CD4-positive, alpha-beta T cell (primary cell): ENCODE measurements around the gene REXO2. TPM values are rescaled to one million over a fixed set of nuclear protein-coding genes. Genes with fewer than 3 reads are reported as not detected.

Experiments
- ATAC-seq: fragments of 200-7000 bp; cut with Tn5 transposase; one replicate; pipeline ENCODE4 v1.10.0; 2022; ENCODE audit warnings: mild to moderate bottlenecking; ENCODE audit not compliant: poor library complexity
- CTCF ChIA-PET: fragments of 350-600 bp; sonication (Branson Sonifier 250); formaldehyde crosslinking; loops from one replicate; lab custom pipeline; 2021; ENCODE audit warnings: antibody characterized with exemption, inconsistent platforms; lab: Charles Lee
- POLR2A ChIA-PET: fragments of 350-600 bp; sonication (Branson Sonifier 250); formaldehyde crosslinking; loops from one replicate; lab custom pipeline; 2021; ENCODE audit warnings: antibody characterized with exemption, inconsistent platforms; lab: Charles Lee
- DNase-seq, 14 experiments: peaks; one replicate each; pipeline ENCODE4 v3.0.0-alpha.2; 2013 to 2020; ENCODE audit warnings: mixed read lengths in 2 of 14
- H3K27ac ChIP-seq, 2 donors: one replicate each; pipeline versions ENCODE4 v1.5.1 to v1.7.0; 2013; ENCODE audit warnings: low read length in 2 of 2, low read depth in 1 of 2, mild to moderate bottlenecking in 1 of 2
- H3K27me3 ChIP-seq, 2 experiments: 1 replicate in 1 of 2; 2 replicates in 1 of 2; pipeline versions ENCODE4 v1.6.1 to v1.7.0; 2013; ENCODE audit warnings: low read length in 2 of 2, control low read depth in 1 of 2, mild to moderate bottlenecking in 1 of 2, moderate library complexity in 1 of 2; ENCODE audit not compliant: insufficient read depth in 2 of 2, control insufficient read depth in 1 of 2
- H3K36me3 ChIP-seq: one replicate; pipeline ENCODE4 v1.6.1; 2013; ENCODE audit warnings: low read length, control low read depth; ENCODE audit not compliant: insufficient read depth
- H3K4me1 ChIP-seq: one replicate; pipeline ENCODE4 v1.6.1; 2013; ENCODE audit warnings: low read length, control low read depth; ENCODE audit not compliant: insufficient read depth
- H3K4me3 ChIP-seq: one replicate; pipeline ENCODE4 v1.5.1; 2013; ENCODE audit warnings: mild to moderate bottlenecking, low read length, moderate library complexity
- H3K9me3 ChIP-seq, 2 experiments: 1 replicate in 1 of 2; 2 replicates in 1 of 2; pipeline versions ENCODE4 v1.6.1 to v1.7.0; 2013; ENCODE audit warnings: low read length in 2 of 2, mild to moderate bottlenecking in 2 of 2, control low read depth in 1 of 2, moderate library complexity in 1 of 2; ENCODE audit not compliant: control insufficient read depth in 1 of 2, insufficient read depth in 1 of 2
- H3K27ac Mint-ChIP-seq: one replicate; pipeline ENCODE4 v1.8.0; 2020; ENCODE audit warnings: mixed read lengths
- H3K27me3 Mint-ChIP-seq: one replicate; pipeline ENCODE4 v1.8.0; 2021; ENCODE audit warnings: mixed read lengths
- H3K36me3 Mint-ChIP-seq: one replicate; pipeline ENCODE4 v1.8.0; 2021; ENCODE audit warnings: low read depth, mixed read lengths
- H3K4me1 Mint-ChIP-seq: one replicate; pipeline ENCODE4 v1.8.0; 2021; ENCODE audit warnings: low read depth, mixed read lengths
- H3K4me3 Mint-ChIP-seq: one replicate; pipeline ENCODE4 v1.8.0; 2020; ENCODE audit warnings: mild to moderate bottlenecking, mixed read lengths
- H3K9me3 Mint-ChIP-seq: one replicate; pipeline ENCODE4 v1.8.0; 2020; ENCODE audit warnings: mixed read lengths
- intact Hi-C, 2 experiments: fragments of 100-400 bp; cut with DNase I in 1 of 2; cut with micrococcal nuclease in 1 of 2; formaldehyde crosslinking; loops; one replicate each; pipeline versions ENCODE4 v1.15.1 to v1.9.0; 2023 to 2025; cut with DNase I, micrococcal nuclease
- total RNA-seq, 174 experiments: library from RNA in 2 of 174; stranded (reverse) in 2 of 174; gene quantifications; one replicate each; pipeline ENCODE4 v1.2.3 and lab custom pipeline; 2021 to 2026
- TF ChIP-seq, protein P1 (sequence below): fragments of 200-600 bp; IDR thresholded peaks from one replicate; pipeline ENCODE4 v1.8.0; 2022; ENCODE audit warnings: antibody characterized with exemption, mild to moderate bottlenecking

REXO2 gene
- total RNA-seq, 2 experiments from 2014 or later, result 17.3 to 20.6 TPM

DNA sequence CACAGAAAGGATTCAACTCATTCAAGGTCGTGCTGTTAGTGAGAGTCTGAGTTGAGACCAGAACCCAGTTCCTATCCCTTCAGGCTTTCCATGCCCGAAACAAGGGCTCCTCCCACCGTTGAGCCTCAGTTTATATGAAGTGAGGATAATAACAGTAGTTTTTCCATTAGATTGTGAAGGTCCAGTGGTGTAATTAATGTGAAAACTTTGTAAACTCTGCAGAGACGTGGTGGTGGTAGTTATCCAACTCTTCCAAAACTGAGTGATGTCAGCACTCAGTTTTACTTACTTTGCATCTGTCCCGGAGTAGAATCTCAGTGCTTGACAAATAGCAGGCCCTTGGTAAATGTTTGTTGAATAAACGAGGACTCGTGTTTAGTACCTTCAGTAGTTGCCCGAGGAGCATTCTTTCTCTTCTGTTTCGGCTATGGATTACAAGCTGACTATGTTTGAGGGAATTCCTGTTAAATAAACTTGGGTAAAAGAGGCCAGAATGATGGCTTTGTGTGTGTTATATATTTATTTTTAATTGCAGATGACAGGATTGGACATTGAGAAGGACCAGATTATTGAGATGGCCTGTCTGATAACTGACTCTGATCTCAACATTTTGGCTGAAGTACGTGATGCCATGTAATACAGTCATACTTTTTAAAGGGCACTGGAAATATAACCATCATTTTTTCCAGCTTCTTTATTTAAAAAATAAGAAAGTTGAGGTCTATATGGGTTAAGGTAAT lies 1.0 kb downstream of the REXO2 start:
- peaks cover 21% of the 10 kb centered on the region for H3K36me3 ChIP-seq
- CTCF ChIA-PET, result interaction anchor here (1.6 kb wide), 1 partner anchor 45 kb away, joined by 3 read pairs; no protein-coding TSS in a partner anchor
- TF ChIP-seq, protein P1, sequence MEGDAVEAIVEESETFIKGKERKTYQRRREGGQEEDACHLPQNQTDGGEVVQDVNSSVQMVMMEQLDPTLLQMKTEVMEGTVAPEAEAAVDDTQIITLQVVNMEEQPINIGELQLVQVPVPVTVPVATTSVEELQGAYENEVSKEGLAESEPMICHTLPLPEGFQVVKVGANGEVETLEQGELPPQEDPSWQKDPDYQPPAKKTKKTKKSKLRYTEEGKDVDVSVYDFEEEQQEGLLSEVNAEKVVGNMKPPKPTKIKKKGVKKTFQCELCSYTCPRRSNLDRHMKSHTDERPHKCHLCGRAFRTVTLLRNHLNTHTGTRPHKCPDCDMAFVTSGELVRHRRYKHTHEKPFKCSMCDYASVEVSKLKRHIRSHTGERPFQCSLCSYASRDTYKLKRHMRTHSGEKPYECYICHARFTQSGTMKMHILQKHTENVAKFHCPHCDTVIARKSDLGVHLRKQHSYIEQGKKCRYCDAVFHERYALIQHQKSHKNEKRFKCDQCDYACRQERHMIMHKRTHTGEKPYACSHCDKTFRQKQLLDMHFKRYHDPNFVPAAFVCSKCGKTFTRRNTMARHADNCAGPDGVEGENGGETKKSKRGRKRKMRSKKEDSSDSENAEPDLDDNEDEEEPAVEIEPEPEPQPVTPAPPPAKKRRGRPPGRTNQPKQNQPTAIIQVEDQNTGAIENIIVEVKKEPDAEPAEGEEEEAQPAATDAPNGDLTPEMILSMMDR, result peak; percentile 5
- no peak overlapping the region for H3K27ac ChIP-seq
- POLR2A ChIA-PET, result interaction anchor here (1.0 kb wide), 1 partner anchor 29 kb away, joined by 3 read pairs; no protein-coding TSS in a partner anchor
- H3K4me1 ChIP-seq, result peaks cover 16% of the 10 kb centered on the region
- Mint-ChIP-seq H3K4me1 (peaks cover 36% of the 10 kb centered on the region), H3K27ac (peak overlapping the region; percentile 89), H3K4me3 (peak overlapping the region; percentile 98), H3K36me3 (peaks cover 51% of the 10 kb centered on the region), H3K9me3 (no peaks in the 10 kb centered on the region), H3K27me3 (no peaks in the 10 kb centered on the region)
- peak overlapping the region; percentile 100 for H3K4me3 ChIP-seq
- DNase-seq (peak in 1 of 14 experiments; percentile 1), ATAC-seq (no peak)
- no peaks in the 10 kb centered on the region for H3K27me3 ChIP-seq
- no peaks in the 10 kb centered on the region for H3K9me3 ChIP-seq
- intact Hi-C loops, result loop anchor here in 1 of 2 experiments (2.0 kb wide), 1 partner anchor 557 kb away; no protein-coding TSS in a partner anchor

DNA sequence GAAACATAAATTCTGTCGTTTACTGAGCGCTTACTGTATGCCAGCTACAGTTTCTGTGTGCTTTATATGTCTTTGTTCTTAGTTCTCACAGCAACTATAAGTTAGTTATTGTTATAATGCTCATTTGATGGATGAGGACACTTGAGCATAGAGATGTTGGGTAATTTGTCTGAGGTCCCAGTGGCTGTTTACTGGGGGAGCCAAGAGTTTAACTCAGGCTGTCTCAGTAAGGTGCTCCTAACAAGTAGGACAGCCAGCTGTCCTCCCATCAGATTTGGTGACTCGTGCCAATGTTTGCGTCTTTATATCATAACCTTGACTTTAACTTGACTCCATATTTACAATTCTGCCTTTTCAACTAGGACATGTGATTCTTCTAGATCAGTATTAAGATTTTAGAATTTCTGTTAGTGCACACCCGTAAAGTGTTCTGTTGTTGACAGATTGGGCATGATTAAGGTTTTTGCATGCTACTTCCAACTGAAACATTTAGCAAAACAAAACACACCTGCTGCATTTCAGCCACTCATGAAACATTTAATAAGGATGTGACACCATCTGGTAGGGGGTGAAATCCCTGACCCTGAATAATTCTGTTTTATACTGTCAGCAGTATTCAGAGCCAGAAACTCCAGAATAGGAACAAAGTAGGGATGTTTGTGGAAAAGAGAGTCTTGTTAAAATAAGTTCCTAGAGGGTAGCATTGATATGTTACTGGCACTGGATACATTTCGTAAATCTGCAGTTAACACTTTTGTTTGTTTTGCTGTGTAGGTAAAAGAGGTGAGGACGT lies 1.9 kb downstream of the REXO2 start:
- TF ChIP-seq, protein P1, result no peak
- Histone ChIP-seq H3K9me3 (no peaks in the 10 kb centered on the region), H3K27me3 (no peaks in the 10 kb centered on the region), H3K4me3 (no peak overlapping the region), H3K4me1 (peaks cover 16% of the 10 kb centered on the region), H3K27ac (no peak overlapping the region), H3K36me3 (peaks cover 25% of the 10 kb centered on the region)
- ATAC-seq (no peak), DNase-seq (no peak)
- Mint-ChIP-seq H3K27me3 (no peaks in the 10 kb centered on the region), H3K9me3 (no peaks in the 10 kb centered on the region), H3K36me3 (peaks cover 60% of the 10 kb centered on the region), H3K4me1 (peaks cover 36% of the 10 kb centered on the region), H3K27ac (no peak overlapping the region), H3K4me3 (peak overlapping the region; percentile 75)
- ChIA-PET CTCF (no interaction called here), POLR2A (interaction anchor here (1.0 kb wide), 1 partner anchor 30 kb away, joined by 3 read pairs; no protein-coding TSS in a partner anchor)
- intact Hi-C loops, result loop anchor here in 1 of 2 experiments (2.0 kb wide), 1 partner anchor 558 kb away; no protein-coding TSS in a partner anchor

DNA sequence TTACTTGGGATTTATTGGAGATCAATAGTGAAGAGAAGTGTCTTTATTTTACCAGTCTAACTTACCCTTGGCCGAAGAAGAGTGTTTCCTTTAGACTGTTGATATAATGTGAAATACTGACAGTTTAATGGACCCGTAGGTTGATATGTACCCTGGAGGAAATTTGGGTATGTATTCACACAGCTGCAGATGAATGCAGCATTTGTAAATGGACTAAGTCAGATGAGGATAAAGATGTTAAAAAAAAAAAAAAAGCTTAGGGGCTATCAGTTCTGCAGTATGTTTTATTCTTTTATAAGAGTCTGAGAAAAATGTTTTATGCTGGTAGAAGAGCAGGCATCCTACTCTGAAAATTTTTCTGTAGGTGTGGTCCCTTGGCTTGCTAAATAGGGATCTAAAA lies 2.7 kb downstream of the REXO2 start:
- H3K27ac ChIP-seq, result no peak overlapping the region
- Mint-ChIP-seq H3K36me3 (peaks cover 66% of the 10 kb centered on the region), H3K9me3 (no peaks in the 10 kb centered on the region), H3K4me1 (peaks cover 36% of the 10 kb centered on the region), H3K27me3 (no peaks in the 10 kb centered on the region), H3K4me3 (peak overlapping the region; percentile 42), H3K27ac (no peak overlapping the region)
- H3K9me3 ChIP-seq, result no peaks in the 10 kb centered on the region
- DNase-seq, result no peak
- ATAC-seq, result no peak
- intact Hi-C loops, result loop anchor here in 1 of 2 experiments (2.0 kb wide), 1 partner anchor 559 kb away; no protein-coding TSS in a partner anchor
- H3K4me3 ChIP-seq, result no peak overlapping the region
- CTCF ChIA-PET, result no interaction called here
- H3K27me3 ChIP-seq, result no peaks in the 10 kb centered on the region
- TF ChIP-seq, protein P1, result no peak
- POLR2A ChIA-PET, result no interaction called here
- H3K4me1 ChIP-seq, result peaks cover 16% of the 10 kb centered on the region
- H3K36me3 ChIP-seq, result peaks cover 29% of the 10 kb centered on the region
